ENCODE measurements around the gene IMMP2L.
A peak's percentile ranks its signal among the peaks of the same experiment; 100 is the strongest.

IMMP2L gene

DNA sequence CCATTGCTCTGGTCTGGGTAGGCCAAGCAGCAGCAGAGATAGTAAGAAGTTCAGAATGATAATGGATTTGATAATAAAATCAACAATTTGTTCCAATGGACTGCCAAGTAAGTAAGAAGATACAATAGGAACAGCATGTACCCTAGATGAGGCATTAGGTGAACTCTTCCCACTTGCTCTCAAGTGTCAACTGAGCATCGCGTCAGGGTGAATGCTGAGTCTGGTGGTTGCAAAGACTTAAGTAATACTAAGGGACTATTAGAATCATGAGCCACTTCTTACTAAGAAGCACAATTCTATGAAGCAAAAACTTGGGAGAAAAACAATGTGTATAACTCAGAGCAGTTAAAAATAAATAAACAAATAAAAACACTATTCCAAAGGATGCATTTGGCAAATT lies 416.8 kb downstream of the IMMP2L start:
- TF ChIP-seq, protein P1, sequence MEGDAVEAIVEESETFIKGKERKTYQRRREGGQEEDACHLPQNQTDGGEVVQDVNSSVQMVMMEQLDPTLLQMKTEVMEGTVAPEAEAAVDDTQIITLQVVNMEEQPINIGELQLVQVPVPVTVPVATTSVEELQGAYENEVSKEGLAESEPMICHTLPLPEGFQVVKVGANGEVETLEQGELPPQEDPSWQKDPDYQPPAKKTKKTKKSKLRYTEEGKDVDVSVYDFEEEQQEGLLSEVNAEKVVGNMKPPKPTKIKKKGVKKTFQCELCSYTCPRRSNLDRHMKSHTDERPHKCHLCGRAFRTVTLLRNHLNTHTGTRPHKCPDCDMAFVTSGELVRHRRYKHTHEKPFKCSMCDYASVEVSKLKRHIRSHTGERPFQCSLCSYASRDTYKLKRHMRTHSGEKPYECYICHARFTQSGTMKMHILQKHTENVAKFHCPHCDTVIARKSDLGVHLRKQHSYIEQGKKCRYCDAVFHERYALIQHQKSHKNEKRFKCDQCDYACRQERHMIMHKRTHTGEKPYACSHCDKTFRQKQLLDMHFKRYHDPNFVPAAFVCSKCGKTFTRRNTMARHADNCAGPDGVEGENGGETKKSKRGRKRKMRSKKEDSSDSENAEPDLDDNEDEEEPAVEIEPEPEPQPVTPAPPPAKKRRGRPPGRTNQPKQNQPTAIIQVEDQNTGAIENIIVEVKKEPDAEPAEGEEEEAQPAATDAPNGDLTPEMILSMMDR (conservative IDR thresholded peaks at IDR 0.05; ENCODE audit: low read length): no peak
- TF ChIP-seq EZH2phosphoT487 (IDR thresholded peaks at IDR 0.05; ENCODE audit: borderline replicate concordance): no peak
- Histone ChIP-seq H3K36me3 (ENCODE audit: insufficient read depth, low read length) (no peaks in the 10 kb centered on the region), H3K9me2 (replicated peaks; ENCODE audit: low read depth, low read length) (no peaks in the 10 kb centered on the region), H2AFZ (ENCODE audit: low read length) (no peak overlapping the region), H3K4me2 (ENCODE audit: low read depth, low read length, poor library complexity, severe bottlenecking) (no peak overlapping the region), H3K4me1 (ENCODE audit: insufficient read depth, low read length, poor library complexity, severe bottlenecking) (peaks cover 10% of the 10 kb centered on the region), H3F3A (ENCODE audit: low read depth) (no peaks in the 10 kb centered on the region), H3K79me2 (ENCODE audit: insufficient read depth, low read length) (no peaks in the 10 kb centered on the region), H3K9ac (ENCODE audit: low read depth, low read length, poor library complexity, severe bottlenecking) (no peak overlapping the region), H4K20me1 (ENCODE audit: insufficient read depth, low read length, poor library complexity, severe bottlenecking) (no peaks in the 10 kb centered on the region), H3K27me3 (ENCODE audit: insufficient read depth, low read length, poor library complexity, severe bottlenecking) (no peaks in the 10 kb centered on the region), H3K9me3 (ENCODE audit: insufficient read depth, low read depth, low read length) (no peaks in the 10 kb centered on the region), H3K4me3 (ENCODE audit: low read length, poor library complexity, severe bottlenecking) (no peak overlapping the region)

DNA sequence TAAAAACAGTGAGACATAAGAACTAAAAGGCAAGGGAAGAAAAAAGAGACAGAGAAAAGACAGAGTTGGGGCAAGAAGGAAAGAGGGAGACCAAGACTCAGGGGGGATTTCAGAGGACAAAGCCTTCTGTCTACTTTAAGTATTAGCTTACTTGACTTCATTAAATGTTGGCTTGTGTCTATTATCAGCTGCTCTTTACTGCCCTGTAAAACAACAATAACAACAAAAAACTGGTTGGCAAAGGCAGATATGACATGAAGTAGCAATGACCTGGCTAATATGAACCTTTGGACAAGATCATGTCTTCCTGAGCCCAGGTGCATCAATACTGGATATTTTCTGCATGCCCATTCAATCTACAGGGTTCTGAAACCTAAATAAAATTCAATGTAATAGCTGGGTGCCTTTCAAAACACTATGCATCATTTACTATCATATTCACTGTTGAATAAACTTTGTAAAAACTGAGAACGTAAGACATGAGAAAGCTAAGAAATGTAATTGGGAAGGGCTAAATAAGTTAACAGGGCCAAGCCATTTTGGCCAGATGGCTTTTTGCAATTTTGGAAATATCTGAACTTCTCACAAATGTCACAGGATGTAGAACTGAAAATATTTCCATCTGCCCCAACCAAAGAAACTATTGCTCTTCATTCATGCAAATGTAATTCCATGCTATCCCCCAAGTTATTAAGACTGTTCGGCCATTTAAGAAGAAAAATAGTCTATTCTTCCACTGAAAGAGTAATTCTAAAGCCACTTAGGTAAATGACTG lies 422.0 kb downstream of the IMMP2L start:
- H3K4me2 ChIP-seq (ENCODE audit: low read depth, low read length, poor library complexity, severe bottlenecking): peak overlapping the region; percentile 69
- no peak overlapping the region for H3K4me3 ChIP-seq (ENCODE audit: low read length, poor library complexity, severe bottlenecking)
- H3K27me3 ChIP-seq (ENCODE audit: insufficient read depth, low read length, poor library complexity, severe bottlenecking): no peaks in the 10 kb centered on the region
- H3F3A ChIP-seq (ENCODE audit: low read depth): 0 out of 2 replicates have a peak, but pooled peaks cover 5% of the 10 kb centered on the region
- no peaks in the 10 kb centered on the region for H3K79me2 ChIP-seq (ENCODE audit: insufficient read depth, low read length)
- TF ChIP-seq, protein P1 (conservative IDR thresholded peaks at IDR 0.05; ENCODE audit: low read length): no peak
- TF ChIP-seq EZH2phosphoT487 (IDR thresholded peaks at IDR 0.05; ENCODE audit: borderline replicate concordance): no peak
- H3K4me1 ChIP-seq (ENCODE audit: insufficient read depth, low read length, poor library complexity, severe bottlenecking): peaks cover 37% of the 10 kb centered on the region
- H3K9me3 ChIP-seq (ENCODE audit: insufficient read depth, low read depth, low read length): no peaks in the 10 kb centered on the region
- H2AFZ ChIP-seq (ENCODE audit: low read length): no peak overlapping the region
- no peaks in the 10 kb centered on the region for H3K9me2 ChIP-seq (replicated peaks; ENCODE audit: low read depth, low read length)
- H3K36me3 ChIP-seq (ENCODE audit: insufficient read depth, low read length): no peaks in the 10 kb centered on the region
- no peaks in the 10 kb centered on the region for H4K20me1 ChIP-seq (ENCODE audit: insufficient read depth, low read length, poor library complexity, severe bottlenecking)
- peak overlapping the region; percentile 7 for H3K9ac ChIP-seq (ENCODE audit: low read depth, low read length, poor library complexity, severe bottlenecking)

DNA sequence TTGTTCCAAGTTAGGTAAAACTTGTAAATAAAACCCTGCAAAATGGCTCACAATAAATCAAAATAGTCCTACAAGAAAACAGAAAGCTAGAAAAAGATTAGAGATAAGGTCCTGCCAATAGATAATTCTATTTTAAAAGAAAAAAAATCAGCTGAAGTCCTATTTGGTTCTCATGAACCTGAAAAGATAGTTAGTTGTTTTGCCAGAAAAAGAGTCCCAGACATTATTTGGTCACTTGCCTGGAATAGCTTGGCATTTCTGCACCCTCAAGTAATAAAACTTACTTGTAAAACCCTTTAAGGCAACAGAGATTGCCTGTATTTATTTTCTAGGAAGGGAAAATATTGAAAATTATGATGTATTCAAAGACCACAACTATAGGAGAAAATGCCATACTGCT lies 423.7 kb downstream of the IMMP2L start:
- no peaks in the 10 kb centered on the region for H3K79me2 ChIP-seq (ENCODE audit: insufficient read depth, low read length)
- H2AFZ ChIP-seq (ENCODE audit: low read length): no peak overlapping the region
- peak overlapping the region; percentile 69 for H3K4me2 ChIP-seq (ENCODE audit: low read depth, low read length, poor library complexity, severe bottlenecking)
- no peak for TF ChIP-seq EZH2phosphoT487 (IDR thresholded peaks at IDR 0.05; ENCODE audit: borderline replicate concordance)
- TF ChIP-seq, protein P1 (conservative IDR thresholded peaks at IDR 0.05; ENCODE audit: low read length): no peak
- H3K9ac ChIP-seq (ENCODE audit: low read depth, low read length, poor library complexity, severe bottlenecking): no peak overlapping the region
- H3F3A ChIP-seq (ENCODE audit: low read depth): 0 out of 2 replicates have a peak, but pooled peaks cover 5% of the 10 kb centered on the region
- peaks cover 37% of the 10 kb centered on the region for H3K4me1 ChIP-seq (ENCODE audit: insufficient read depth, low read length, poor library complexity, severe bottlenecking)
- no peaks in the 10 kb centered on the region for H3K9me2 ChIP-seq (replicated peaks; ENCODE audit: low read depth, low read length)
- peak overlapping the region; percentile 57 for H3K4me3 ChIP-seq (ENCODE audit: low read length, poor library complexity, severe bottlenecking)
- H3K9me3 ChIP-seq (ENCODE audit: insufficient read depth, low read depth, low read length): no peaks in the 10 kb centered on the region
- no peaks in the 10 kb centered on the region for H3K27me3 ChIP-seq (ENCODE audit: insufficient read depth, low read length, poor library complexity, severe bottlenecking)
- H3K36me3 ChIP-seq (ENCODE audit: insufficient read depth, low read length): no peaks in the 10 kb centered on the region
- no peaks in the 10 kb centered on the region for H4K20me1 ChIP-seq (ENCODE audit: insufficient read depth, low read length, poor library complexity, severe bottlenecking)

Measured in Loucy (cell line).